ENCODE measurements around the gene RAB4A. TPM values are rescaled to one million over a fixed set of nuclear protein-coding genes. Genes with fewer than 3 reads are reported as not detected.
A peak's percentile ranks its signal among the peaks of the same experiment; 100 is the strongest.

RAB4A gene
- total RNA-seq, 1 donor: 20.7 TPM

DNA sequence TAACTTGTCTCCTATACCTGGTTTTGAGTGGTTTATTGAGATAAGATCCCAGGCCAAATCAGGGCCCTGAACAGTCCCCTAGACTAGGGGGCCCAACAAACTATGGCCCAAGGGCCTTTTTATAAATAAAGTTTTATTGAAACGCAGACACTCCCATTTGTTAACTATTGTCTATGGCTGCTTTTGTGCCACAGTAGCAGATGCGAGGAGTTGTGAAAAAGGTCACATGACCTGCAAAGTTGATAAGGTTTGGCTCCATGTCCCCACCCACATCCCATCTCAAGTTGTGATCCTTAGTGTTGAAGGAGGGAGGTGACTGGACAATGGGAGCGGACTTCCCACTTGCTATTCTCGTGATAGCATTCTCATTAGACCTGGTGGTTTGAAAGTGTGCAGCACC is 29.5 kb upstream of the RAB4A start:
- no peak for DNase-seq (ENCODE audit: low read depth in 2 of 3, low spot score in 2 of 3)

DNA sequence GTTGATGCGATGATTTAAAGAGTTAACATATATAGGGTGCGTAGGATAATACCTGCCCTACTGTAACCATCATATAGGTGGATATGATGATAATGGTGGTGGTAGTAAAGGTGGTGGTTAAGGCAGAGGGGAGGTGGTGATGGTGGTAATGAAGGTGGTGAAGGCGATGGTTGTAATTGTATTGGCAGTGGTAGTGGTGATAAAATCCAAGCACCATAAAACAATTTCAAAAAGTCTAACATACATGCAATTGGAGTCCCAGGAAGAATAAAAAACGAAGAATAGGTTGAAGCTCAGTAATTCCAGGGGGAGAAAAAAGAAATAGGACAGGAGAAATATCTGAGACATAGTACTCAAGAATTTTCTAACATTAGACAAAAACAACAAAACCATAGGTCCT is 27.3 kb upstream of the RAB4A start:
- DNase-seq (ENCODE audit: low read depth in 2 of 3, low spot score in 2 of 3): no peak

DNA sequence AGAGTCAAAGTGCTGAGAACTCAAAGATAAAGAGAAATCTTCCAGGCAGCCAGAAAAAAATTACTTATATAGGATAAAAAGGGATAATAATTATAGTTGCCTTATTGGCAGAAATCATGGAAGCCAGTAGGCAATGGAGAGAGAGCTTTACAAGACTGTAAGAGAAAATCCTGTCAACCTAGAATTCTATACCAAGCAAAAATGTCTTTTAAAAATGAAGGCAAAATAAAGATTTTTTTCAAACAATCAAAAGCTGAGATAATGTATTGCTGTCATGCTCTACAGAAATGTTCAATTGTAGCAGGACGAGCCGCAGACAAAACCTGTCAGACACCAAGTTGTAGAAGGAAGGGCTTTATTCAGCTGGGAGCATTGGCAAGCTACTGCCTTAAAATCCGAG is 26.8 kb upstream of the RAB4A start:
- no peak for DNase-seq (ENCODE audit: low read depth in 2 of 3, low spot score in 2 of 3)

DNA sequence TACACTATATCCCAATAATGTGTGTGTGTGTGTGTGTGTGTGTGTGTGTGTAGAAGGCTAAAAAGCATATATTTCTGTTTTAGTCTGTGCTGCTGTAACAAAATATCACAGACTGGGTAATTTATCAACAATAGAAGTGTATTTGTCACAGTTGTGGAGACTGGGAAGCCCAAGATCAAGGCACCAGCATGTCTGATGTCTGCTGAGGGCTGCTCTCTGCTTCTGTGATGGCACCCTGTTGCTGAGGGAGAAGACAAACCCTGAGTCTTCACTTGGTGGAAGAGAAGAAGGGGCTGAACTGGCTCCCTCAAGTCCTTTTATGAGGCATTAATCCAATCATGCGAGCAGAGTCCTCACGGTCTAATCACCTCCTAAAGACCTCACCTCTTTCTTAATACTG is 23.0 kb upstream of the RAB4A start:
- DNase-seq (ENCODE audit: low read depth in 2 of 3, low spot score in 2 of 3): no peak

DNA sequence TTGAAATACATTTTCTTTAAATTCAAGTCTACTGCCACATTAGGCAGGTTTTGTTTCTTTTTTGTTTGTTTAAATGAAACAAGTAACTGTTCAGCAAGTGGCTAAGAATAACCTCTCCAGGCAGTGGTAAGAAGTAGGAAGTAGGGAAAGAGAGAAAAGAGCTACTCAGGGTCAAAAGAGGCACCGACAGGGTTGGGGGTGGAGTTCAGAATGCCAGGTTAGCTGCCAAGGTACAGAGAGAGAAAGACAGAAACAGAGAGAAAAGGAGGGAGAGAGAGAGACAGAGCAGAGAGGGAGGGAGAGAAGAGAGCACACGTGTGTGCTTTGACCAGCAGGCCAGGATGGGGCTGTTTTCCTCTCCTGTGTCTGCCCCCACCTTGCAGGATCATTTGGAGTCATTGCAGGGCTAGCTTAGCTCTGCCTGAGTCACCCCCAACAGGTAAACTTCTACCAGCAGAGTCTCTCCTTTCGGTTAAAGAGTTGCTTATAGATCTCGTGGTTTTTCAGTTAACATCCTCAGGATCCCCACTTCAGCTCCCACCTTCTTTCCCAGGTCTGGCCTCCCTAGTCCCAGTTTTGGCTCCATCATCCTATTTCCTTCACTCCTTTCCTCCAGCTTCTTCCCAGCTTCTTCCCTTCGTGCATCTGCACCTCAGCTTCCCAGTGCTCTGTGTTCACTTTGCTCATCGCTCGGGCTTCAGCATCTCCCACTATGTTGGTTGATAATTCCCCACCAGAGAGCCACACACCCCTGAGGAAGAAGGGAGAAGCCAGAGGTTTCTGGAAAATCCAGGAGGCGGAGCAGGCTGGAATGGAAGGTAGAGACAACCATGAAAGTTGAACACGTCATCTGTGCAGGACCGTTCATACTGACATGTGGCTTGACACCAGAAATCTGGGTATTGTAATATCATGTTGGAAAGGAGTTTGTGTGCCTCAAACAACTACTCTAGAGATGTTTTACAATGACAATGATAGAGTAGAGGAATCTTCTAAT is 21.8 kb upstream of the RAB4A start:
- no peak for DNase-seq (ENCODE audit: low read depth in 2 of 3, low spot score in 2 of 3)

DNA sequence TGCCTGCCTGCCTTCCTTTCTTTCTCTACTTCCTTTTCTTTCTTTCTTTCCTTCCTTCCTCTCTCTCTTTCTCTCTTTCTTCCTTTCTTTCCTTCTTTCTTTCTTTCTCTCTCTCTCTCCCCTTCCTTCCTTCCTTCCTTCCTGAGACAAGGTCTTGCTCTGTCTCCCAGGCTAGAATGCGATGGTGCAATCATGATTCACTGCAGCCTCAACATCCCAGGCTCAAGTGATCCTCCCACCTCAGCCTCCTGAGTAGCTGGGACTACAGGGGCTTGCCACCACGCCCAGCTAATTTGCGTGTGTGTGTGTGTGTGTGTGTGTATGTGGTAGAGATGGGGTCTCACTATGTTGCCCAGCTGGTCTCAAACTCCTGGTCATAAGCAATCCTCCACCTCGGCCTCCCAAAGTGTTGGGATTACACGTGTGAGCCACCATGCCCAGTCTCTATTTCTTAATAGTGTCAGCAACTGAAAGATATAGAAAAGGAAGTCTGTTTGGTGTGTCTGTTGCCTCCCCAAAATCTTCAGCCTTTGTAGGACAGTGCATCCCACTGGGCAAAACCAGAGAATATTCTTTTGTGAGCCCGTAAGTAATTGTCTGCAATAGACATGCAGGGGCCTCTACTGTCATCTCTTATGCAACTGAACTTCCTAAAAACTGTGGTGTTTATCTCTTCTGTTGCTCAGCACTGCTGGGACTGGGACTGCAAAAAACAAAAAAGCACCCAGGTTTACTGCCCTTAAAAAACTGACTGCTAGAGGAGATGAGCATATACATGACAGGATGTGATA is 20.9 kb upstream of the RAB4A start:
- peak in 1 of 3 donors; percentile 47 for DNase-seq (ENCODE audit: low read depth in 2 of 3, low spot score in 2 of 3)

DNA sequence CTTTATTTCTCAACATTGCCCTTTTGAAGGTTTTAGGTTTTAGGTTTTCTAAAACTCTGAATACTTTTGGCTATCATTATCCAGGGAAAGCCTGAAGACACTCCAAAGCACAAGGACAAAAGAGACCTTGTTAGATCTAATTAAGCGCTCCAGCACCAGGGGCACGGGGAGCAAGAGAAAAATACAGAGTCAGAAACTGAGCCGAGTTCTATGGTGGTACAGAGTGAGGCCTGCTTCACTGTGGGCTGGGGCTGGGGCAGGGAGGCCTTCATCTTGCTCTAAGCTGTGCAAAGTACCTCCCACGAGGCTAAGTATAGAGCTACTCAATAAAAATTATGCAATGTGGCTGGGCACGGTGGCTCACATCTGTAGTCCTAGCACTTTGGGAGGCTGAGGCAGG is 19.7 kb upstream of the RAB4A start:
- DNase-seq (ENCODE audit: low read depth in 2 of 3, low spot score in 2 of 3): no peak

DNA sequence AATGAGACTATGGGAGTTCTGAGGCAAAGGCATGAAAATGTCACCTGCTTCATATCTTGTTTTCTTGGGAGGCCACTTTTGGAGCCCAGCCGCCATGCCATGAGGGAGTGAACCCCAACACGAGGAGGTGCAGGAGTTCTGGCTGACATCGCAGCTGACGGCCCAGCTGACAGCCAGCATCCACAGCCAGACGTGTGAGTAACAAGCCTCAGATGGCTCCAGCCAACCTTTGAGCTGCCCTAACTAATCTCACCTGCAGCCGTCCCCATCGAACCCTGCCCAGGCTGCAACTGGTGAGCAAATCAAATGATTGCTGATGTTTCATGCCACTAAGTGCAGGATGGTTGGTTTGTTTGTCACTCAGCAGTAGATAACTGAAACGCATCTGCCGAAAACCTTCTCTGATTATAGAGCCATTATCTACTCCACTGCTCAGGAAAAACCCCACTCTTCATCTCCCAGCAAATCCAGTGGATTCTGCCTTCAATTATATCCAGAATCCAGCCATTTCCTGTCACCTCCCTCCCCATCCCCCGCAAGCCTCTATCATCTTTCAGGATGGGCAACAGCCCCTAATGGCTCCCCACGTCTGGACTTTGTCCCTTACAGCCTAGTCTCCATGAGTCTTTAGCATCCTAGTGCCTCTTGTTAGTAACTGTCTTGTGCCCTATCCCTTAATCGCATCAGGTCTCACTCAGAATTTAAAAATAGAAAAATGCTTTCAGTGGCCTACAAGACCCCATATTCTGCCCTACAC is 18.5 kb upstream of the RAB4A start:
- DNase-seq (ENCODE audit: low read depth in 2 of 3, low spot score in 2 of 3): no peak

DNA sequence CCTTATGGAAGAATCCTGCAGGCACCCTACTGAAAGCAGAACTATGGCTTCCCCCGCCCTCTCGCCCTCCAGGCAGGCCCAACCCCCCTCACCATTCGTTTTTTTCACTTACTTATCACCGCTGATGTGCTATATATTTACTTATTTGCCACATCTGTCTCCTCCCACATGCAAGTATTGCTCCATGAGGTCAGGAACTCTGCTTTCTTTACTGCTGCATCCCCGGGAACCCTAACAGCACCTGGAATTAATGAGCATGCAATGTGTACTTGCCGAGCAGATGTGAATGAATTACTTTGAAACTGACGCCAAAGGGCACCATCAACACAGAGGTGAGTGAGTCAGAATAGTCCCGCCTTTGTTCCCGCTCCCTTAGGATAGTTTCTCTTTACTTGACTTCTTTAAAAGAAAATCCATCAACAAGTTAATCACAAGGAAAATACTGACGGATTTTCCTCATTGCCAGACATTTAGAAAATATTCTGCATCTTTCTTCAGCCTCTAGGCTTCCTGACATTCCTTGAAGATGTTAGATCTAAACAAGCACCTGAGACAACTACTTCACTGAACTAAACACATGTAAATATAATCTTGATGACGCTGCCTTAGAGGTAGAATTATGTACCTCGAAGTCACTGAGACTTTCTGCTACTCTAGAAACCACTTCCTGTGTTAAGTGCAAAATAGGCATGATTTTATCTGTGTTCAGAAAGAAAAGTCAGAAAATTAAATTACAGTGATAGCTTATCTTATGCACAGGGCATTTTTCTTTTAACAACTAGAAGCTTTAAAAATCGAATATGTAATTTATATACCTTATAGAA is 17.5 kb upstream of the RAB4A start:
- peak in 2 of 3 donors; percentile 26 to 60 for DNase-seq (ENCODE audit: low read depth in 2 of 3, low spot score in 2 of 3)

DNA sequence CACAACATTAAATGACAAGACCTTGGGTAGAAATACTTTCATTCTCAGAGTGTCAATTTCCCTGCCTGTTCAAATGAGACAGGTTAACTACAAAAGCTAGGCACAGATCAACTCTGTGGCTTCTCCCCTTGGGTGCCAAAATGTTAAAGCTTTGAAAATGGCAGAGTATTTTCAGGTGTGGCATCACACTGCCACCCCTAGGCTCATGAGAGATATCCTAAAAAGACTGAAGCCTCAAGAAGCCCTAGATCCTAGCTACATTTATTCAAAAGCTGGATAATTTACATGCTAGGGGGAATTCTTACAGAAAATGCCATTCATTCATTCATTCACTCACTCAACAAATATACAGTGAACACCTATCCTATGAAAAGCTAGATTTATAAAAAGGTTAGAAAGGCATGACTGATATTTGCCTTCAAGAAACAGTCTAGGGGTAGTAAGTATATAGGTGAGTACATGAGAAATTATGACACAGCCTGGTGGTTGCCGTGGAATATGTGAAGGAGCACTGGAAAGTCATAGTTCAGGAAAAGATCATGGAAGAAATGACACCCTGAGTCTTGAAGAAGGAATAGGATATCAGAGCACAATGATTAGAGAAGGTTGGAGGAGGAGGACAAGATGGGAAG is 15.9 kb upstream of the RAB4A start:
- peak in 1 of 3 donors; percentile 63 for DNase-seq (ENCODE audit: low read depth in 2 of 3, low spot score in 2 of 3)

DNA sequence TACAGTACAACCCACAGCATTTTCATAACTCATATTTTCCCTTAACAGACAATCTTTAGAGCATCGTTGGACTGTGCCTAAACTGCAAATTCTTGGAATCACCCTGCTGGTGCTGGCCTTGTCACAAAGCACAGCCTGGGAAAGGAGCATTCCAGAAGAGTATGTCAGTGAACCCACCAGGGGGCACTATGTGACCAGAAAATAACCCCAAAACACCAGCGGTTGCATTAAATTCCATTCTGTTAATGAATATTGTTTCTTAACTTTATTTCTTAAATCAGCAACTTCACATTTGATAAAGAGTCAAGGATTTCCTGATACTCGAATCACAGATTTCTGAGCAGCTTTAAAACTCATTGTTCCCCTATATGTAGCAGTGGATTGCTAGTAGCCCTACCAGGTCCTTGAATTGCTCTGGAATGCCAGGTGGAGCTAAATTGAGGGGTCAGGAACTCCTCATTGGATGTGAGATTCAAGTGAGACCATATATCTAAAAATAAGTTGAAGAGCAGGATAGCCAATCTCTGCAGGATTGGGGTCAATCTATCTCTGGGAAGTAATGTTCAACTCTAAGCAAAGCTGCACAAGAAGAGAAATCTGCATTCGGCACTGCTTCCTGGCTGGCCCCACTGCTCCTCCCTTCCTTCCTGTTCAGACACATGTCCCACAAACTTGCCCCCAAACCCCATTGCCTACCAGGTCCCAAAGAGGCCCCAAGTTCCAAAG is 12.7 kb upstream of the RAB4A start:
- peak; percentile 28 to 77 (median 58) for DNase-seq (ENCODE audit: low read depth in 2 of 3, low spot score in 2 of 3)

DNA sequence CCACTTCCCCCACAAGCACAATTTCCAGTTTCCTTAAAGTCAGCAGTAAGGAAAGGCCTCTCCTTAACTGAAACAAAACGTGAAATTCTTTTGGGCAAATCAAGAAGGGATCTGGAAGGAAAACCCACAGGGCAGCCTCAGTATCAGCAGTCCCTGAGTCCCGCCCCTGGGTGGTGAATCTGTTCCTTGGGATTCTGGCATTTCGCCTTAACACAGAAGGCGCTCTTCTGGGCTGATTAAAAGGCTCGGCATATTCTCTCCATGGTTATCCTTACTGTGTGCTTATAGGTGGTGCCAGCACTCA is 12.2 kb upstream of the RAB4A start:
- DNase-seq (ENCODE audit: low read depth in 2 of 3, low spot score in 2 of 3): no peak

DNA sequence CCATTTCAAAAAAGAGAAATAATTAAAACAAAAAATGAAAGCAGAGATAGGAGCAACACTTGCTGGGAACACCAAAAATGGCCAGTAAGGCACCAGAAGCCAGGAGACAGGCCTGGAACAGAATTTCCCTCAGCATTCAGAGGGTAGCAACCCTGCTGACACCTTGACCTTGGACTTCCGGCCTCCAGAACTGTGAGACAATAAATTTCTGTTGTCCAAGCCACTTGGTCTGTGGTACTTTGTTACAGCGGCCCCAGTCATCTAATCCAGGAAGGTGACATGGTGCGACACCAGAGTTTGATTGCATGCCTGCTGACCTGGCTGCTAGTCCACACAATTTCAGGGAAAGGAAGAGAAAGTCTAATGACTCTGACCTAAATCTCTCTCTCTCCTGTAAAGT is 10.6 kb upstream of the RAB4A start:
- DNase-seq (ENCODE audit: low read depth in 2 of 3, low spot score in 2 of 3): no peak

DNA sequence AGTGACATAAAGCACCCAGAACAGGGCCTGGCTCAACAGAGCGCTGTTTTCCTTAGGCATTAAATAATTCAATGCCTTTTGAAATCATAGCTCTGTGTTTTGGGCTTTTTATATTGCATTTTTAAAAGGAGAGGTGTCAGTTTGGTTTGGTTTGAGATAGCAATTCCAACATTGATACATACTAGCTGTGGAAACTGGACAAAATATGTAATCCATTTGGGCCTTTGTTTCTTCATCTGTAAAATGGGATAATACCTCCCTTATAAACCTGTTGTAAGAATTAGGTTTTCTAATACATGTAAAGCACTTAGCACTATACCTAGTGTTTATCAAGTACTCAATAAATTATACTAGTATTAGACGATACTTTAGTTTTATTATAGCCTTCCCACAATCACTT is 8.7 kb upstream of the RAB4A start:
- no peak for DNase-seq (ENCODE audit: low read depth in 2 of 3, low spot score in 2 of 3)

DNA sequence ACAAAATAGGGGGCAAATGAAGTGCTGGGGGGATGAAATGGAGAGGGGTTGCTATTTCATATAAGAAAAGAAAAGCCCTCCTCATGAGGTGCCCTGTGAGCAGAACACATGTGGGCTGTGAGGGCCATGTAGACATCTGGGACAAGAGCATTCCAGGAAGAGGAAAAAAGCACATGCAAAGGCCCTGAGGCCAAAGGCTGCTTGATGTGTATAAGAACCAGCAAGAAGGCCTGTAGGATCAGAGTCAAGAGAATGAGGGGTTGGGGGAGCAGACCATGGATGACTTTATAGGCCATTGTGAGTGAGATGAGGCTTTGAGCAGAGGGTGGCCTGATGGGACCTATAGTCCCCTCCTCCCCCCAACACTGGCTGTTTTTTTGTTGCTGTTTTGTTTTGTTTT is 7.7 kb upstream of the RAB4A start:
- DNase-seq (ENCODE audit: low read depth in 2 of 3, low spot score in 2 of 3): no peak

DNA sequence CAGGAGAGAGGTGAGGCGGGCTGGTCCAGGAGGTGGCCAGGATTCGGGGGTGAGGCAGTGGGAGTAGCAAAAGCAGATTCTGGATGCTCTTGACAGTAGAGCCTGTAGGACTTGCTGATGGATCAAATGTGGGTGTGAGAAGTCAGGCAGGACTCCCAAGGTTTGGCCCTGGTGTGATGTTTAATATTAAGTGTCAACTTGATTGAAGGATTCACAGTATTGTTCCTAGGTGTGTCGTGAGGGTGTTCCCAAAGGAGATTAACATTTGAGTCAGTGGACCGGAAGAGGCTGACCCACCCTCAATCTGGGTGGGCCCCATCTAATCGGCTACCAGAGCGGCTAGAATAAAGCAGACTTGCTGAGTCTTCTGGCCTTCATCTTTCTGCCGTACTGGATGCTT is 6.8 kb upstream of the RAB4A start:
- DNase-seq (ENCODE audit: low read depth in 2 of 3, low spot score in 2 of 3): no peak

DNA sequence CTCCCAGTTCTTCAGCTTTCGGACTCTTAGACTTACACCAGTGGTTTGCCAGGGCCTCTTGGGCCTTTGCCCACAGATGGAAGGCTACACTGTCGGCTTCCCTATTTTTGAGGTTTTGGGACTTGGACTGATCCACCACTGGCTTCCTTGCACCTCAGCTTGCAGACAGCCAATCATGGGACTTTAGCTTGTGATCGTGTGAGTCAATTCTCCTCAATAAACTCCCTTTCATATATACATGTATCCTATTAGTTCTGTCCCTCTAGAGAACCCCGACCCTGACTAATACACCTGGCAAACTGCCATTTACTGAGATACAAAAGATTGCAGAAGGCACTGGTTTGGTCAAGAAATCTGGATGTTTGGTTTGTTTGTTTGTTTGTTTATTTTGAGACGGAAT is 6.4 kb upstream of the RAB4A start:
- no peak for DNase-seq (ENCODE audit: low read depth in 2 of 3, low spot score in 2 of 3)

DNA sequence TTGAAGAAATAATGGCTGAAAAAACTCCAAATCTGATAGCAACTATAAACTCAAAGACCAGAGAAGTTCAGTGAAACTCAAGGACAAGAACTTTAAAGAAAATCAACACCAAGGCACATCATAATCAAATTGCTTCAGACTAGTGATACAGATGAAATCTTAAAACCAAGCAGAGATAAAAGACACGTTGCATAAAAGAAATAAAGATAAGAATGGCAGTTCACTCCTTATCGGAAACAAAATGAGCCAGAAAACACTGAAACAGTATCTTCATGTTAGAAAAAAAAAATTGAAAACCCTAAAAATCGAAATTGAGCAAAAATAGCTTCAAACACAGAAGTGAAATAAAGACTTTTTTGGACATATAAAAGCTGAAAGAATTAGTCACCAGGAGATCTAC is 4.6 kb upstream of the RAB4A start:
- no peak for DNase-seq (ENCODE audit: low read depth in 2 of 3, low spot score in 2 of 3)

DNA sequence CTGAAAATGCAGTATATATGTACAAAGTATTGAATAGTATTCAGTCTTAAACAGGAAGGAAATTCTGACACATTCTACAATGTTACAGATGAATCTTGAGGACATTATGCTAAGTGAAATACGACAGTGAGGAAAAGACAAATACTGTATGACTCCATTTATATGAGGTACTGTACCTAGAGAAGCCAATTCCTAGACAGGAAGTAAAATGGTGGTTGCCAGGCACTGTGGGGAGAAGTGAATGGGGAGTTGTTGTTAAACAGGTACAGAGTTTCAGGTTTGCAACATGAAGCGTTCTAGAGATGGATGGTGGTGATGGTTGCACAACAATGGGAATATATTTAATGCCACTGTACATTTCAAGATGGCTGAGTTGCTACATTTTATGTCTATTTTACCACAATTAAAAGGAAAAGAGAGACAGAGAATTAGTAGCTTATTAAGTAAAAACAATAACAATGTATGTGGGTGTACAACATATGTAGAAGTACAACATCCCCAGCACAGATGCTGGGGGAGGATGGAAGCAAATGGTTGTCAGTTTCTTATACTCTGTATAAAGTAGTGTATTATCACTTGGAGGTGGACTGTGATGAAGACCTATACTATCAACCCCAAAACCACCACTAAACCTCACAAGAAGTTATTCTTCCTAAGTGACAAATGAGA is 3.9 kb upstream of the RAB4A start:
- DNase-seq (ENCODE audit: low read depth in 2 of 3, low spot score in 2 of 3): no peak
